GM18861 (cell line): ENCODE data around the gene CRB1.

Source experiments
- ATAC-seq: cut with Tn5 transposase; IDR thresholded peaks from one replicate; pipeline ENCODE4 v1.9.1; 2021; ENCODE audit not compliant: unreplicated experiment

The CRB1 gene

GRCh38 chr1:197342044-197342565 lies 74.1 kb downstream of the CRB1 start:
- no peak for ATAC-seq

DNA sequence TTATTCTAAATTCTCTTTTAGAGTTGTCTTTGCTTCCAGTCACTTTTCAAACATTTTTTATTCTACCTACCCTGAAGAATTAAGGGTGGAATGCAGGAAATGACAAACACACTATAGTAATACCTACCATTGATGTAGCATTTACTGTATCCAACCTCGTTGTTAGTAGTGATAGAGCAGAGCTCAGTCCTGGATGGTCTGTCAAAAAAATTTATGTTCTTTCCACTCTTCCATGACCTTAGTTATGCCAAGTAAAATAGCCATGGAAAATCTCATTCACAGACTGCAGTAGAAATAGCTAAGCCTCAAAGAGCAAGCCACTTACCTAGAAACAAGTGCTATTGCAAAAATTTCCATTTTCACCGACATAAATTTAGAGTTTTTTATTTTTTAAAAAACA lies 74.6 kb downstream of the CRB1 start:
- no peak for ATAC-seq

GRCh38 chr1:197343663-197344273 lies 75.7 kb downstream of the CRB1 start:
- ATAC-seq: no peak

DNA sequence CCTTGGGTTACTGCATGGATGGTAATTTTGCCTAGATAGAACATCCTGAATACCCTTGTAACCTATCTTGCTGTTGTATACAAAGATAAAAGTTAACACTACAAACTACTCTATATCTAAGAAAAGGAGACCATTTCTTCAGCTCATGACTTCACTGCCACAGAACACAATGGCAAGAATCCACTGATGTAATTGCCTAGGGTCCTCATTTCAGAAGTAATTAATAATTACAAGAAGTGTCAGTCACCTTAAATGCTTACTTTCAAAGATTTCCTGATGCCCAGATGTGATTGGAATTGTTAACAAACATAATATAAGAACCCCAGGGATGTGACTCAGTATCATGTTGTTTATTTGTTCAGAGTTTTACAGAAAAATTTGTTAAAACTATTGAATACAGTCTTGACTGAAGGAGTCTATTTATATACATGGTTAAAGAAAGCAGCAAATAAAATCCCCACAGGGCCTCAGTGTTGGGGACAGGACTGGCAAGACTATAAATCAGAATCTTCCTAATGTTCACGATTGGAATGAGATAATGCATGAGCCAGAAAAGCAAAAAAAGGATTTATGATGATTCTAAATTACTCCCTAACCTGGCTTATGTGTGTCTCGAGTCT lies 83.9 kb downstream of the CRB1 start:
- no peak for ATAC-seq

GRCh38 chr1:197355248-197355995 lies 87.4 kb downstream of the CRB1 start:
- no peak for ATAC-seq

GRCh38 chr1:197356723-197357533 lies 88.9 kb downstream of the CRB1 start:
- no peak for ATAC-seq

GRCh38 chr1:197358959-197359358 lies 90.9 kb downstream of the CRB1 start:
- ATAC-seq: no peak

GRCh38 chr1:197360068-197360467 lies 92.0 kb downstream of the CRB1 start:
- ATAC-seq: no peak

GRCh38 chr1:197362871-197363270 lies 94.8 kb downstream of the CRB1 start:
- ATAC-seq: no peak

GRCh38 chr1:197363855-197364254 lies 95.8 kb downstream of the CRB1 start:
- ATAC-seq: no peak

DNA sequence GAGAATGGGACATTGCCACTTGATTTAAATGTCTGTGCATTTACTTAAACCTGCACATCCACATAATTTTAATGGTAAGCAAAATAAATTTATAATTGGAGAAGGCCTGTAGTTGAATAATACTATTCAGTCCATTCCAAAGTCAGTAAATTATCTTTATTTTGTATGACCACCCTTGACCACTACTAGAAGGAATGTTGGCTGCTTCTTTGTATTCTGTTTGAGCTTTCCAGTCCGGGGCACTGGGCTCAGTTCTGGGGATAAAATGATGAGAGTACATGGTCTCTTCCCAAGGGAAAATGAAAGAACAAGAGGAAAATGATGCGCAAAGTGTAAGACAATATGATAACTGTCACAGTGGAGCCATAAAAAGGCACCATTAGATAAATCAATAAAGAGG lies 98.9 kb downstream of the CRB1 start:
- ATAC-seq: no peak

DNA sequence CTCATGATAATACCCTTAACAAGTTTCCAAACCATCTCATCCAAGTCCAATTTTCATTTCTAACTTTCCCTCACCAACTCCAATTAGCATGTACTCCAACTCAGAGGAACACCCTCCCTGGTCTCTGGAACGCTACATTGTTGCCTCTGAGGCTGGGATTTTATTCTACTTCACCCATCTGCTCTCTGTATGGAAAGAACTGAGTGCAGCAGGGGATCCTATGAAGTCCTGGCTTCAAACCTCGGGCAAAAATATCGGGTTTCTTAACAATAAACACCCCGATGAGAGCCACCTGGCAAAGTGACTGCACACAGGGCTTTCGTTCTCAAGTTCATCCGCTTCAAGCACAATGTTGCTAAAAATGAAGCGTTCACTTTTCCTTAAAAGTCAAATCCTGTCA lies 99.6 kb downstream of the CRB1 start:
- ATAC-seq: no peak

DNA sequence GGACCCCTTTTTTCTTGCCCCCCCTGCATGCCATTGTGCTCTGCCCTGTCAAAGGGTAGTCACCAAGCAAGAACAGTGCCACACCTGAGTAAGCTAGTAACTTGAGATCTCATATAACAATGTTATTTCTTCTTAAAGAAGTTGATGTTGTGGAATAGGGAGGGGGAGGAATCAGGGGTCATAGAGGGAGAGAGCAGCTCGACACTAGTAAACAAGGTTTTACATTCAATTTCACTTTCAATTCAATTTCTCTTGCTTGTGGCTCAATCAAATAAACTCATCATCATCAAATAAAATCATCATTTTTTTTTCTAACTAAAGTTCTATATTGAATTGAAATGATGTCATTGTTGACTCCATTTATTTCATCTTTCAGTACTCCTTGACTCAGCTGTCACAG lies 106.4 kb downstream of the CRB1 start:
- ATAC-seq: no peak

GRCh38 chr1:197384471-197384870 lies 116.4 kb downstream of the CRB1 start:
- ATAC-seq: no peak

DNA sequence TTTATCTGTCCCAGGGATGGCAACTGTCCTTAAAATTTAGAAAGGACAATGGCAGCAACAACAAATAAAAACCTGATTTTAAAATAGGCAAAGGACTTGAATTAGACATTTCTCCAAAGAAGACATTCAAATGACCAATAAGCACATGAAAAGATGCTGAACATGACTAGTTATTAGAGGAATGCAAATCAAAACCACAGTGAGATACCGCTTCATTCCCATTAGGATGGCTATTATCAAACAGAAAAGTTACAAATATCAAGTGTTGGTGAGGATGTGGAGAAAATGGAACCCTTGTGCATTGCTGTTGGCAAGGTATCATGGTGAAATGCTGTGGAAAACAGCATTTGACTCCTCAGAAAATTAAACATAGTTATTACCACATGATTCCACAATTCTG lies 120.7 kb downstream of the CRB1 start:
- no peak for ATAC-seq

- ATAC-seq: no peak
Measured at GRCh38 chr1:197390856-197391255, 122.8 kb downstream of the CRB1 start.

DNA sequence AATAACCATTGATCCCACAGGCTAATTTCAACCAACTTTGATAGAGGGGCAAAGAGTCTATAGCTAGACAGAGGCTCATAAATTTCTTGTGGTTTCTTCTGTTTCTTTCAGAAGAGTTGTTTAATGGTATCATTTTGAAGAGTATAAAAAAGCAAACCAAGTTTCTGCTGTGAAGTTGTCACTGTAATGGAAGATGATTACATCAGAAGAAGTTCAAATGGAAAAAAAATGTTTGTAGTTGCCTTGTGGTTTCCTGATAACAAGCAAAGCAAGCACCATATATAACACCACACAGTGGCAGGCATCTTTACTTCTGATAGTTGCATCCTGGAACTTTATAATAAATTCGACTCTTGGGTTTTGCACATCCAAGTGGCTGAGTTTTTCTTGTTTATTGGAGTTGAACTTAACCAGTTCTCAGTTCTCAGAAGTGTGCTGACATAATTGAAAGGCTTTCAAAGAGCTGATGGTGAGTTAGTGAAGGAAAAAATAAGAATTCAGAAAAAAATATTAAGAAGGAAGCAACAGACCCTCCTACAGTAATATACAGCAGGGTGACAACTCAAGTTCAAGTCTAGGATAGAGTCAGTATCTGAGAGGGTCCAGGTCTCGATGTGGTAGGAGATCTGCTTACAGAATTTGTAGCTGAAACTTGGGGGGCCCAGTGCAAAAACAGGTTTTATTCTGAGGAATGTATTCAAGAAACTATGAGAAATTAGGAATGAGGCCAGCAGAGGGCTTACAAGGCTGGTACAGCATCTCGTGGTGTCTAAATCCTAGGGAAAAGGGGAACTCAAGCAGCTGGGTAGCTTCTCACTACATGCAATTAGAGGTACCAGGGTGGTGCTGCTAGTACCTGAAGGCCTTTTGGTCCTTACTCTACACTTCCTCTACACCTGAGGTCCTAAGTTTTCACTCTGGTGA lies 123.5 kb downstream of the CRB1 start:
- no peak for ATAC-seq

DNA sequence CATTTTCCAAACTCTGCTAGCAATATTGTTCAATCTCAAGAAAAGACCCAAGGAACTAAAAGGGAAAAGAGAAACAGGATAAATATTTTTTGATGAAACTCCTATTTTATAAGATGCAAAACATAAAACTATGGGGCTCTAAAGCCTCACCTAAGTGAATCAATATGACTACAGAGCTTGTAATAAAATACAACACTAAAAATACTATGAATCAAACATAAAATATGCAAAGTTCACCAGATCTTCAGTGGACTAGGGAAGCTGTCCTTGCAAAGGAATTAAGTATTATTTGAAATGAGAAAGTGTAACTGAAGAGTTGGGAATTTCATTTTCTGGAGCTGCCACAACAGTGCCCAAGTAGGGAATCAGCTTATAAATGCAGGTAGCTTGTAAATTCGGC lies 124.5 kb downstream of the CRB1 start:
- ATAC-seq: no peak

GRCh38 chr1:197393105-197393504 lies 125.1 kb downstream of the CRB1 start:
- no peak for ATAC-seq

GRCh38 chr1:197393772-197394171 lies 125.7 kb downstream of the CRB1 start:
- no peak for ATAC-seq
